Tibial nerve (tissue), 4 donors: Measurements from ENCODE around the gene COG1.

ENCODE experiments used
- CTCF ChIP-seq, 5 experiments: fragments of 200-600 bp in 3 of 5; fragments of 450-650 bp in 2 of 5; sonication (generic) in 3 of 5; IDR thresholded peaks; one replicate each; pipeline ENCODE4 v1.5.1; 2016 to 2019; ENCODE audit warnings: antibody characterized with exemption in 5 of 5, mild to moderate bottlenecking in 3 of 5, moderate library complexity in 2 of 5
- EP300 ChIP-seq, 2 donors: sonication (generic); formaldehyde crosslinking; IDR thresholded peaks; one replicate each; pipeline ENCODE4 v1.6.1; 2017; ENCODE audit warnings: antibody characterized with exemption in 2 of 2, mild to moderate bottlenecking in 1 of 2
- POLR2A ChIP-seq, 2 donors: fragments of 450-650 bp; IDR thresholded peaks; one replicate each; pipeline ENCODE4 v1.6.1; 2017; ENCODE audit warnings: antibody characterized with exemption in 2 of 2, mild to moderate bottlenecking in 2 of 2, moderate library complexity in 2 of 2

DNA sequence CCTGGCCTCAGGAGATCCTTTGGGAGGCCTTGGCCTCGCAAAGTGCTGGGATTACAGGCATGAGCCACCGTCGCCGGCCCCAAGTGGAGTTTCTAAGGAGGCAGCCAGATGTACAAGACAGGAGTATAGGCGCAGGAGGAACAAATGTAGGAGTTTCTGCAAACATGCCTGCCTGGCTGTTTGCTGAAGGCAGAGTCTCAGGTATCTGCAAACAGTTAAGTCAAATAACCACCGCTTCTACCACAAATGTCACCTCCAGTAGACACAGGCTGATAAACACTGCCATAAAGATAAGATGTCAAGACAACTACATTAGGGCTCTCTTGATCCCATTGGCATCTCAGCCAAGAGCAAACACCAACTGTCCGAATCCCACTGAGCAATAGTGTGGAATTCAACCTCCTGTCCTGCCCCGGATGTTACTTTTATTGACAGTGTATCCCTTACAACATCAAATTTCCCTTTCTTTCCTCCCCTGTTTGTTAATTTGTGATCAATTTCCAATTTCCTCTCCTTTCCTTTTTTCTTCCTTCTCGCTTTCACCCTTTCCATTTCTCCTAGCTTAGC is 5.6 kb upstream of the COG1 start:
- TF ChIP-seq CTCF (IDR thresholded peaks at IDR 0.05) (no peak), POLR2A (IDR thresholded peaks at IDR 0.05) (no peak), EP300 (IDR thresholded peaks at IDR 0.05) (no peak)
